Ishikawa (cell line): ENCODE data around the gene GDNF.

Experiments
- EP300 ChIP-seq: IDR thresholded peaks from 2 replicates; pipeline ENCODE4 v1.6.1; 2012; ENCODE audit warnings: borderline replicate concordance
- FOXM1 ChIP-seq: IDR thresholded peaks from 2 replicates; pipeline ENCODE4 v1.6.1; 2012; ENCODE audit warnings: low read depth, borderline replicate concordance
- NFIC ChIP-seq: IDR thresholded peaks from 2 replicates; pipeline ENCODE4 v1.6.1; 2012
- REST ChIP-seq: IDR thresholded peaks from 2 replicates; pipeline ENCODE4 v1.6.1; 2012; ENCODE audit warnings: low read depth, mild to moderate bottlenecking
- YY1 ChIP-seq: IDR thresholded peaks from 2 replicates; pipeline ENCODE4 v1.6.1; 2012; ENCODE audit warnings: low read depth

DNA sequence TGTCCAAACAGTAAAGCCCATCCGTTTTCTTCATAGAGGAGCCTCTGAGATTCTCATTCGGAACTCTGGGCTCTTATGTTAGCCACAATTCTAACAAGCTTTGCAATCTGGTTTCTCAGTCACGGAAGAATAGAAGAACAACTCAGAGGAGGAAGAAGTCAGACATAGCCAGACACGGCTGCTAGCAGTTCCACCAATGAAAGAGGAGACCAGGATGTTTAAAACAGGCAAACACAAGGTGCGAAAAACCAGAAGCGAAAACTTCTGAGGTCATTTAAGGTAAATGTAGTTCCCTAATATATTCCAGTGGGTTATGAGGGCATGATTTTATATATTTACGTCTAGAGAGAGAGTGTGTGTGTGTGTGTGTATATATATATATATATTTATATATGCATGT lies 34.1 kb upstream of the GDNF start:
- TF ChIP-seq YY1, result no peak
- no peak for TF ChIP-seq FOXM1
- no peak for TF ChIP-seq EP300
- TF ChIP-seq NFIC, result no peak
- TF ChIP-seq REST, result no peak
